ENCODE data around the gene FMNL2. TPM values are rescaled to one million over a fixed set of nuclear protein-coding genes. Genes with fewer than 3 reads are reported as not detected.

The FMNL2 gene
- total RNA-seq, 1 donor from 2014 or later = 108 TPM

DNA sequence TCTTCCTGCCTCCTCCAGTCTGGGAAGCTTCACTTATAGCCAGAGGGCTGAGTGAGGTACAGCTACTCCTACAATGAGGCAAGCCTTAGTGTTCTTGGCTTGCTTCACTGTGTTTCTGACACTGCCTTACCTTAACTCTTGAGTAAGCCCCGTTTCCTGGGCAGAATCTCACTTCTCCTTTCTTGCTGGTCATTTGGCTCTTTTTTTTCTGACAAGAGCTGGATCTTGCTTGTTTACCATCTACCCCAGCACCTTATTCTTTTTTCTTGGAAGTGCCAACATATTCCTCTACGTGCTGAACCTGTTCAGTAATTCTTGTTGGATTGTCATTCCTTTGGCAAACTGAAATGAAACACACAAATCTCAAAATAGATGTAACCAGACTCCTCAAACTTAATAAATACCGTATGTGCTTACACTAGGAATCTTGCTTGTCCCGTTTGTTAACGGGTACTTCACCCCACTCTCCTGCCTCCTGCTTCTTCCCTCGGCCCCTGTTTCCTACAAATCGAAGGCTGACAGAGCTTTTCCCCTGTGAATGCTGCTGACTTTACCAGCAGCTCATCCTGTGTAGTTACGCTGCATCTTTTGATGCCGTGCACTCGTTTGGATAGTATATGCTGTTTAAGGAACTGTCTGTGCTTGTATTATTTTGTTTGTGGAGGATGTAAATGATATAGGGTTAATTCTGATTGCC is 132.2 kb downstream of the FMNL2 start:
- DNase-seq (ENCODE audit: low spot score, unreplicated experiment) = no peak
- peaks cover 67% of the 10 kb centered on the region for H3K4me1 Mint-ChIP-seq (ENCODE audit: low read depth)
- H3K36me3 Mint-ChIP-seq (ENCODE audit: insufficient read depth) = no peaks in the 10 kb centered on the region
- H3K4me3 Mint-ChIP-seq (ENCODE audit: low read depth) = no peak overlapping the region
- H3K9me3 Mint-ChIP-seq (ENCODE audit: low read depth) = no peaks in the 10 kb centered on the region
- peak overlapping the region; percentile 27 for H3K27ac Mint-ChIP-seq
- TF ChIP-seq, protein P1, sequence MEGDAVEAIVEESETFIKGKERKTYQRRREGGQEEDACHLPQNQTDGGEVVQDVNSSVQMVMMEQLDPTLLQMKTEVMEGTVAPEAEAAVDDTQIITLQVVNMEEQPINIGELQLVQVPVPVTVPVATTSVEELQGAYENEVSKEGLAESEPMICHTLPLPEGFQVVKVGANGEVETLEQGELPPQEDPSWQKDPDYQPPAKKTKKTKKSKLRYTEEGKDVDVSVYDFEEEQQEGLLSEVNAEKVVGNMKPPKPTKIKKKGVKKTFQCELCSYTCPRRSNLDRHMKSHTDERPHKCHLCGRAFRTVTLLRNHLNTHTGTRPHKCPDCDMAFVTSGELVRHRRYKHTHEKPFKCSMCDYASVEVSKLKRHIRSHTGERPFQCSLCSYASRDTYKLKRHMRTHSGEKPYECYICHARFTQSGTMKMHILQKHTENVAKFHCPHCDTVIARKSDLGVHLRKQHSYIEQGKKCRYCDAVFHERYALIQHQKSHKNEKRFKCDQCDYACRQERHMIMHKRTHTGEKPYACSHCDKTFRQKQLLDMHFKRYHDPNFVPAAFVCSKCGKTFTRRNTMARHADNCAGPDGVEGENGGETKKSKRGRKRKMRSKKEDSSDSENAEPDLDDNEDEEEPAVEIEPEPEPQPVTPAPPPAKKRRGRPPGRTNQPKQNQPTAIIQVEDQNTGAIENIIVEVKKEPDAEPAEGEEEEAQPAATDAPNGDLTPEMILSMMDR (IDR thresholded peaks at IDR 0.05; ENCODE audit: unreplicated experiment) = no peak
- no peaks in the 10 kb centered on the region for H3K27me3 Mint-ChIP-seq

GRCh38 chr2:152467677-152468410 is 132.9 kb downstream of the FMNL2 start:
- peak overlapping the region; percentile 27 for H3K27ac Mint-ChIP-seq
- TF ChIP-seq, protein P1 (IDR thresholded peaks at IDR 0.05; ENCODE audit: unreplicated experiment) = no peak
- no peaks in the 10 kb centered on the region for H3K27me3 Mint-ChIP-seq
- H3K4me3 Mint-ChIP-seq (ENCODE audit: low read depth) = no peak overlapping the region
- no peak for DNase-seq (ENCODE audit: low spot score, unreplicated experiment)
- no peaks in the 10 kb centered on the region for H3K9me3 Mint-ChIP-seq (ENCODE audit: low read depth)
- H3K36me3 Mint-ChIP-seq (ENCODE audit: insufficient read depth) = no peaks in the 10 kb centered on the region
- H3K4me1 Mint-ChIP-seq (ENCODE audit: low read depth) = peaks cover 67% of the 10 kb centered on the region

DNA sequence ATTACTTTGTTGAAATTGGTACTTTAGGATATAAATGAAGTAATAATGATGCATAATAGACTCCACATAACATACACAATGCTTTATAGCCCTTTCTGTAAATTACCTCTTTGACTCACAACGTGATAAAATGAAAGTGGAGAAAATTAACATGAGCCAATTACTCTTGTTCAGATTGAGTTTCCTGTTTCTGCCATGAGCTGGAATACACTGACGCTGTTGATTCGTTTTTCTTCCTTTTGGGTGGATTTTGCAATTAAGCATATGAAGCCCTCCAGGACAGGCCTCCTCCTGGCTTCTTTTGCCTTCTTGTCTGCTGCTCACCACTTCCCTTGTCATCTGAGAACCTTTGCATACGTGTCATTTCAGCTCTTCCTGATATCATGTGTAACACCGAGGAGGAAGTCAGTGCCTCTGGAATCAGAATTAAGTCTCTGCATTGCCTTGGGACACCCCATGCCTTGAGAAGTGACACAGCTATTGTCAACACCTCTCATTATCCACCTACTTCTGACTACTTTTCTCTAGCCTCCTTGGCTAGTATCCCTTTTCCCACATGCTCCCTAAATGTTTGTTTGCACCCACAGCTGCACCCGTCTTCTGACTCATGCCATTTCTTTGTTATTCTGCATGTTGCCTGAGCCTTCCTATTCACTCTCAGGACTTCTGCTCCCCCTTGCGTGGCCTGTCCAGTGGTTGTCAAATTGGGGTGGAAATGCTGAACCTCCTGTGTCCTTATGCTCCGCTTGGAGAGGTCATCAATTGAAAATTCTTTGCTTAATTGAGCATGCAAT is 134.1 kb downstream of the FMNL2 start:
- TF ChIP-seq, protein P1 (IDR thresholded peaks at IDR 0.05; ENCODE audit: unreplicated experiment) = no peak
- Mint-ChIP-seq H3K4me3 (ENCODE audit: low read depth) (no peak overlapping the region), H3K9me3 (ENCODE audit: low read depth) (no peaks in the 10 kb centered on the region), H3K27ac (peak overlapping the region; percentile 7), H3K27me3 (no peaks in the 10 kb centered on the region), H3K36me3 (ENCODE audit: insufficient read depth) (no peaks in the 10 kb centered on the region), H3K4me1 (ENCODE audit: low read depth) (peaks cover 76% of the 10 kb centered on the region)
- DNase-seq (ENCODE audit: low spot score, unreplicated experiment) = no peak

- no peak for DNase-seq (ENCODE audit: low spot score, unreplicated experiment)
- H3K27me3 Mint-ChIP-seq = no peaks in the 10 kb centered on the region
- H3K27ac Mint-ChIP-seq = no peak overlapping the region
- H3K4me3 Mint-ChIP-seq (ENCODE audit: low read depth) = no peak overlapping the region
- H3K4me1 Mint-ChIP-seq (ENCODE audit: low read depth) = peaks cover 72% of the 10 kb centered on the region
- no peaks in the 10 kb centered on the region for H3K36me3 Mint-ChIP-seq (ENCODE audit: insufficient read depth)
- H3K9me3 Mint-ChIP-seq (ENCODE audit: low read depth) = no peaks in the 10 kb centered on the region
- TF ChIP-seq, protein P1 (IDR thresholded peaks at IDR 0.05; ENCODE audit: unreplicated experiment) = no peak
These were observed 136.2 kb downstream of the FMNL2 start for GRCh38 chr2:152470861-152471854.
